Endothelial cell (in vitro differentiated cells): ENCODE data around the gene RIC3. TPM values are rescaled to one million over a fixed set of nuclear protein-coding genes. Genes with fewer than 3 reads are reported as not detected.

ENCODE experiments used
- DNase-seq: peaks from one replicate; pipeline ENCODE4 v3.0.0; 2021; ENCODE audit warnings: low spot score
- H3K27ac Mint-ChIP-seq: one replicate; pipeline ENCODE4 v1.8.0; 2021; ENCODE audit warnings: mixed read lengths, inconsistent platforms; ENCODE audit not compliant: unreplicated experiment
- H3K27me3 Mint-ChIP-seq: one replicate; pipeline ENCODE4 v1.8.0; 2021; ENCODE audit warnings: mild to moderate bottlenecking, moderate library complexity, mixed read lengths, inconsistent platforms; ENCODE audit not compliant: unreplicated experiment
- H3K36me3 Mint-ChIP-seq: one replicate; pipeline ENCODE4 v1.8.0; 2021; ENCODE audit warnings: mild to moderate bottlenecking, low read depth, mixed read lengths, inconsistent platforms; ENCODE audit not compliant: unreplicated experiment
- H3K4me1 Mint-ChIP-seq: one replicate; pipeline ENCODE4 v1.8.0; 2021; ENCODE audit warnings: mild to moderate bottlenecking, mixed read lengths, inconsistent platforms; ENCODE audit not compliant: unreplicated experiment
- H3K4me3 Mint-ChIP-seq: one replicate; pipeline ENCODE4 v1.8.0; 2021; ENCODE audit warnings: mild to moderate bottlenecking, mixed read lengths, inconsistent platforms; ENCODE audit not compliant: unreplicated experiment
- H3K9me3 Mint-ChIP-seq: one replicate; pipeline ENCODE4 v1.8.0; 2021; ENCODE audit warnings: mixed read lengths, inconsistent platforms; ENCODE audit not compliant: unreplicated experiment
- total RNA-seq: library from RNA; stranded (reverse); fragmentation: NEBNext Ultra II Directional; extraction: Animal tissue kit (Norgen Biotek cat#: 25700); gene quantifications from one replicate; pipeline ENCODE4 v1.2.1, GENCODE V29; 2021; ENCODE audit not compliant: unreplicated experiment
- TF ChIP-seq, protein P1 (sequence below): fragments of 200-600 bp; sonication (generic); IDR thresholded peaks from one replicate; pipeline ENCODE4 v1.5.0; 2021; ENCODE audit warnings: antibody characterized with exemption; ENCODE audit not compliant: unreplicated experiment

The RIC3 gene
- total RNA-seq, 1 donor from 2014 or later = 5.6 TPM

DNA sequence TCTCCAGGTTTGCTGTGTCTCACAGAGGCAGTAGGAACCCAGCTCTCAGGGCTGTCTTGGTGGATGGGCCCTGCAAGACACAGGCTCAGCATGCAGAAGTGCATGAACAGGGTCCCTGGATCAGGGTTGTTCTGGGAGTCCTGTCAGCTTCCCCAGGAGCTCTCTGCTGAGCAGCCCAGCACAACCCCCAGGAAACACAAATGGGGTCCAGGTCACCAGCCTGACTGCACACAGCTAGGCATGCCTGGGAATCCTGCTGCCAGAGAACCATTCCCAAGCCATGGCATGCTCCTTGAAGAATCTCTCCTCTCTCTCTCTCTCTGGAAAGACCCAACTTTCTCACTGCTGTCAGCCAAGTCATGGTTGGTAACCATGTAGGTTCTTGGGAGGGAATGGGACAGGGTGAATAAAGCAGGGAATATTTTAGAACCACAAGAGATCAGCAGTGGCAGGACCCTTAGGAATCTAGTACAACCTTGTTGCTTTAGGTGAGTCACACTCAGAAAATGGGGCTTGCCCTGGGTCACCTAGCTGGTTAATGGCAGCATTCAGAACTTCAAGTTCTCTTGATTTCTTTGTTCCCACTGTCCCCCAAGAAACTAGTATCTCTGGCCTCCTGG, 66.4 kb downstream of the RIC3 start:
- H3K27ac Mint-ChIP-seq = no peak overlapping the region
- TF ChIP-seq, protein P1, sequence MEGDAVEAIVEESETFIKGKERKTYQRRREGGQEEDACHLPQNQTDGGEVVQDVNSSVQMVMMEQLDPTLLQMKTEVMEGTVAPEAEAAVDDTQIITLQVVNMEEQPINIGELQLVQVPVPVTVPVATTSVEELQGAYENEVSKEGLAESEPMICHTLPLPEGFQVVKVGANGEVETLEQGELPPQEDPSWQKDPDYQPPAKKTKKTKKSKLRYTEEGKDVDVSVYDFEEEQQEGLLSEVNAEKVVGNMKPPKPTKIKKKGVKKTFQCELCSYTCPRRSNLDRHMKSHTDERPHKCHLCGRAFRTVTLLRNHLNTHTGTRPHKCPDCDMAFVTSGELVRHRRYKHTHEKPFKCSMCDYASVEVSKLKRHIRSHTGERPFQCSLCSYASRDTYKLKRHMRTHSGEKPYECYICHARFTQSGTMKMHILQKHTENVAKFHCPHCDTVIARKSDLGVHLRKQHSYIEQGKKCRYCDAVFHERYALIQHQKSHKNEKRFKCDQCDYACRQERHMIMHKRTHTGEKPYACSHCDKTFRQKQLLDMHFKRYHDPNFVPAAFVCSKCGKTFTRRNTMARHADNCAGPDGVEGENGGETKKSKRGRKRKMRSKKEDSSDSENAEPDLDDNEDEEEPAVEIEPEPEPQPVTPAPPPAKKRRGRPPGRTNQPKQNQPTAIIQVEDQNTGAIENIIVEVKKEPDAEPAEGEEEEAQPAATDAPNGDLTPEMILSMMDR = no peak
- DNase-seq = peak; percentile 1
- no peaks in the 10 kb centered on the region for H3K27me3 Mint-ChIP-seq
- peaks cover 10% of the 10 kb centered on the region for H3K36me3 Mint-ChIP-seq
- no peak overlapping the region for H3K4me3 Mint-ChIP-seq
- no peaks in the 10 kb centered on the region for H3K9me3 Mint-ChIP-seq
- H3K4me1 Mint-ChIP-seq = peaks cover 5% of the 10 kb centered on the region

DNA sequence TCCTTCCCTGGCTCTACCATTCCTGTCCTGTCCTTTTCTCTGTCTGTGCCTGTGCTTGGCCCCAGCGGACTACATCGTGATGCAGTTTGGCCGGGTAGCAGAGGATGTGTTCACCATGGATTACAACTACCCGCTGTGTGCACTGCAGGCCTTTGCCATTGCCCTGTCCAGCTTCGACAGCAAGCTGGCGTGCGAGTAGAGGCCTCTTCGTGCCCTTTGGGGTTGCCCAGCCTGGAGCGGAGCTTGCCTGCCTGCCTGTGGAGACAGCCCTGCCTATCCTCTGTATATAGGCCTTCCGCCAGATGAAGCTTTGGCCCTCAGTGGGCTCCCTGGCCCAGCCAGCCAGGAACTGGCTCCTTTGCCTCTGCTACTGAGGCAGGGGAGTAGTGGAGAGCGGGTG, 67.4 kb downstream of the RIC3 start:
- Mint-ChIP-seq H3K36me3 (peaks cover 10% of the 10 kb centered on the region), H3K27ac (no peak overlapping the region), H3K4me3 (no peak overlapping the region), H3K4me1 (peaks cover 3% of the 10 kb centered on the region), H3K9me3 (no peaks in the 10 kb centered on the region), H3K27me3 (no peaks in the 10 kb centered on the region)
- DNase-seq = peak; percentile 1
- TF ChIP-seq, protein P1 = no peak

DNA sequence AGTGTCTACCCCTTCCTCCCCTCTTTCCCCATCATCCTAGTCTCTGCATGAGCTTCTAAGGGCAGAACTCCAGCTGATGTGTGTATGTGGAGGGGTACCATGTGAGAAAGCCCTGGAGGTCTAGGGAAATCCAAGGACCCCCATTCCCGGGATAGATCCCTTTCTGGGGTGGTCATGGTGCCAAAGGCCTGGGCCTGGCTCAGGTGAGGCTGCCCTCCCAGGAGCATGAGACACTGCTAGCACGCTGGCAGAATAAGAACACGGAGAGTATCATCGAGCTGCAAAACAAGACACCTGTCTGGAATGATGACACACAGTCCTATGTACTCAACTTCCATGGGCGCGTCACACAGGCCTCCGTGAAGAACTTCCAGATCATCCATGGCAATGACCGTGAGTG, 68.2 kb downstream of the RIC3 start:
- H3K4me1 Mint-ChIP-seq = peaks cover 11% of the 10 kb centered on the region
- no peak overlapping the region for H3K27ac Mint-ChIP-seq
- no peak overlapping the region for H3K4me3 Mint-ChIP-seq
- TF ChIP-seq, protein P1 = no peak
- DNase-seq = no peak
- H3K9me3 Mint-ChIP-seq = no peaks in the 10 kb centered on the region
- peaks cover 3% of the 10 kb centered on the region for H3K27me3 Mint-ChIP-seq
- H3K36me3 Mint-ChIP-seq = peaks cover 10% of the 10 kb centered on the region

DNA sequence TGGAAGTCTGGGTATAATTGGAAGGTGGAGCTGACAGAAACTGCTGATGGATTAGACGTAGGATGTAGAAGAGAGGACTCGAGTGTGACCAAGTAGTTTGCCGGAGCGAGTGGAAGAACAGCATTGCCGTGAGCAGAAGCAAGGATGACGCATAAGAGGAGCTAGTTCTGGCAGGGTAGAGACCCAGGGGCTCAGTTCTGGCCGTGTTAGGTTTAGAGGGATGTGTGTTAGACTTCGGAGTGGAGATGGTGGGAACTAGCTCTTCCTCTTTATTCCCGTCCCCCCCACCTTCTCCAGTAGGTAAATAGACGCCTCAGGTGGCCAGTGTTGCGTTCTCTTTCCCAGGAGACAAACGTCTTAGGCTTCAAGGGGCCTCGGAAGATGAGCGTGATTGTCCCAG, 68.7 kb downstream of the RIC3 start:
- no peak overlapping the region for H3K27ac Mint-ChIP-seq
- H3K4me1 Mint-ChIP-seq = peaks cover 15% of the 10 kb centered on the region
- peaks cover 10% of the 10 kb centered on the region for H3K36me3 Mint-ChIP-seq
- H3K4me3 Mint-ChIP-seq = no peak overlapping the region
- TF ChIP-seq, protein P1 = no peak
- peaks cover 3% of the 10 kb centered on the region for H3K27me3 Mint-ChIP-seq
- no peak for DNase-seq
- H3K9me3 Mint-ChIP-seq = no peaks in the 10 kb centered on the region

DNA sequence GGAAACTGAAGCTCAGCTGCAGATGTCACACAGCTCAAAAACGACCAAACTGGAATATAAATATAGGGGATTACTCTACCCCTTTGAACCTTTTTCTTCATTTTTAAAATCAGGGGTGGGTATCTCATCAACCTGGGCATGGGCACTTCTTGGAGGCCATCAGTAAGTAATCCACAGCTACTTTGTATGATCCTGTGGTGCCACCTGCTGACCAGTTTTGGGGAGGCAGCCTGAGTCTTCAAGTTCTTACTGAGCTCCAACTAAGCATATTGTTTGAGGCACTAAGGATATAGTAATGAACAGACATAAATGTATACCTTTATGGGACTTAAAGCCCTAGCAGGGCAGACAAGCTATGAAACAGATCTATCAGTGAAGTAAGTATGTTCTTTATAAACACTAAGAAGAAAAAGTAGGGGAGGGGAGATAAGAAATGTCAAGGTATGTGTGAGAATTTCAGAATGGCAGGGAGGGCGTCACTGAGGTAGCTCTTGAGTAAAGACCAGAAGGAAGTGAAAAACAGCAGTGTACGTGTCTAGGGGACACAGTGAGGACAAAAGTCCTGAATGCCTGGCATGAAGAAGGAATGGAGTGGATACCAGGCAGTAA, 69.4 kb downstream of the RIC3 start:
- DNase-seq = peak; percentile 85
- H3K9me3 Mint-ChIP-seq = no peaks in the 10 kb centered on the region
- H3K4me3 Mint-ChIP-seq = peak overlapping the region; percentile 17
- H3K36me3 Mint-ChIP-seq = peaks cover 10% of the 10 kb centered on the region
- peaks cover 3% of the 10 kb centered on the region for H3K27me3 Mint-ChIP-seq
- peak overlapping the region; percentile 22 for H3K27ac Mint-ChIP-seq
- TF ChIP-seq, protein P1 = peak; percentile 75
- peaks cover 15% of the 10 kb centered on the region for H3K4me1 Mint-ChIP-seq
